GM19452 (cell line): Measurements from ENCODE around the gene METTL25B.
"Not testable (repeated sequence)": the region's sequence is repeated elsewhere in the genome, so short reads cannot be mapped to it uniquely, and the experiment has no call there.

Source experiments
- ATAC-seq: cut with Tn5 transposase; IDR thresholded peaks from one replicate; pipeline ENCODE4 v1.9.1; 2021; ENCODE audit not compliant: unreplicated experiment

Gene METTL25B

GRCh38 chr1:156747742-156748669 lies 19.7 kb downstream of the METTL25B start:
- no peak for ATAC-seq

GRCh38 chr1:156748670-156749418 lies 20.6 kb downstream of the METTL25B start:
- no peak for ATAC-seq

- ATAC-seq: no peak
These were observed 21.3 kb downstream of the METTL25B start for GRCh38 chr1:156749419-156750118.

GRCh38 chr1:156750191-156750672 lies 22.0 kb downstream of the METTL25B start:
- ATAC-seq: no peak

GRCh38 chr1:156750711-156751450 lies 22.6 kb downstream of the METTL25B start:
- peak; percentile 11 for ATAC-seq

GRCh38 chr1:156751451-156751756 lies 23.1 kb downstream of the METTL25B start, which contains the start of gene HDGF:
HDGF (minus strand) TSS chr1:156751675; CDS start chr1:156751429, 246 bp downstream.
- no peak for ATAC-seq

- peak; percentile 67 for ATAC-seq
These were observed 23.6 kb downstream of the METTL25B start for GRCh38 chr1:156751757-156752481.

GRCh38 chr1:156752843-156753482 lies 24.7 kb downstream of the METTL25B start:
- no peak for ATAC-seq

- no peak for ATAC-seq
These were observed 25.9 kb downstream of the METTL25B start for GRCh38 chr1:156754219-156754618.

GRCh38 chr1:156755527-156755950 lies 27.3 kb downstream of the METTL25B start:
- ATAC-seq: no peak

- ATAC-seq: no peak
These were observed 28.1 kb downstream of the METTL25B start for GRCh38 chr1:156756355-156756754.

- ATAC-seq: not testable (repeated sequence)
These were observed 29.4 kb downstream of the METTL25B start for GRCh38 chr1:156757572-156758253.

GRCh38 chr1:156760092-156760795 lies 32.0 kb downstream of the METTL25B start:
- no peak for ATAC-seq

- no peak for ATAC-seq
These were observed 32.5 kb downstream of the METTL25B start for GRCh38 chr1:156760796-156761104.

GRCh38 chr1:156765136-156765535 lies 36.9 kb downstream of the METTL25B start:
- ATAC-seq: not testable (repeated sequence)

GRCh38 chr1:156765666-156766065 lies 37.4 kb downstream of the METTL25B start:
- ATAC-seq: no peak

GRCh38 chr1:156766298-156767100 lies 38.2 kb downstream of the METTL25B start:
- ATAC-seq: peak; percentile 13
